HG02571 (cell line): Measurements from ENCODE around the gene VPS11.

Source experiments
- ATAC-seq: cut with Tn5 transposase; IDR thresholded peaks from one replicate; pipeline ENCODE4 v1.9.1; 2021; ENCODE audit warnings: mild to moderate bottlenecking, moderate library complexity; ENCODE audit not compliant: unreplicated experiment

VPS11 gene

GRCh38 chr11:119117004-119117706 lies 49.5 kb downstream of the VPS11 start:
- ATAC-seq: no peak

GRCh38 chr11:119118227-119118626 lies 50.6 kb downstream of the VPS11 start:
- no peak for ATAC-seq

GRCh38 chr11:119118946-119119345 lies 51.3 kb downstream of the VPS11 start:
- no peak for ATAC-seq

- ATAC-seq: no peak
Measured at GRCh38 chr11:119120639-119121007, 53.0 kb downstream of the VPS11 start.

GRCh38 chr11:119121008-119121810 lies 53.6 kb downstream of the VPS11 start, which contains the start of gene HINFP:
Gene HINFP (plus strand): TSS chr11:119121580. CDS start chr11:119126945, 5,365 bp downstream.
- ATAC-seq: peak; percentile 94

- ATAC-seq: no peak
Measured at GRCh38 chr11:119121811-119122124, 54.1 kb downstream of the VPS11 start.

GRCh38 chr11:119125821-119126220 lies 58.2 kb downstream of the VPS11 start:
- no peak for ATAC-seq

GRCh38 chr11:119126675-119127268 lies 59.2 kb downstream of the VPS11 start:
- no peak for ATAC-seq

- ATAC-seq: no peak
Measured at GRCh38 chr11:119130662-119131061, 63.0 kb downstream of the VPS11 start.
